ENCODE results near the gene PDLIM1.

- TF ChIP-seq CTCF (IDR thresholded peaks at IDR 0.05), result no peak
- TF ChIP-seq POLR2A (IDR thresholded peaks at IDR 0.05), result no peak
Observed at GRCh38 chr10:95262763-95263518, 27.9 kb downstream of the PDLIM1 start.
